B cell (primary cell): ENCODE measurements around the gene ABHD17B.

Experiments used
- EZH2 ChIP-seq: IDR thresholded peaks from 2 replicates; pipeline ENCODE4 v1.6.1; 2012; ENCODE audit warnings: borderline replicate concordance, low read depth, mild to moderate bottlenecking, moderate library complexity, low read length; ENCODE audit not compliant: insufficient read depth, poor library complexity, severe bottlenecking
- TF ChIP-seq, protein P1 (sequence below): fragments of 200-600 bp; IDR thresholded peaks from one replicate; pipeline ENCODE4 v1.8.0; 2022; ENCODE audit warnings: antibody characterized with exemption, mild to moderate bottlenecking

DNA sequence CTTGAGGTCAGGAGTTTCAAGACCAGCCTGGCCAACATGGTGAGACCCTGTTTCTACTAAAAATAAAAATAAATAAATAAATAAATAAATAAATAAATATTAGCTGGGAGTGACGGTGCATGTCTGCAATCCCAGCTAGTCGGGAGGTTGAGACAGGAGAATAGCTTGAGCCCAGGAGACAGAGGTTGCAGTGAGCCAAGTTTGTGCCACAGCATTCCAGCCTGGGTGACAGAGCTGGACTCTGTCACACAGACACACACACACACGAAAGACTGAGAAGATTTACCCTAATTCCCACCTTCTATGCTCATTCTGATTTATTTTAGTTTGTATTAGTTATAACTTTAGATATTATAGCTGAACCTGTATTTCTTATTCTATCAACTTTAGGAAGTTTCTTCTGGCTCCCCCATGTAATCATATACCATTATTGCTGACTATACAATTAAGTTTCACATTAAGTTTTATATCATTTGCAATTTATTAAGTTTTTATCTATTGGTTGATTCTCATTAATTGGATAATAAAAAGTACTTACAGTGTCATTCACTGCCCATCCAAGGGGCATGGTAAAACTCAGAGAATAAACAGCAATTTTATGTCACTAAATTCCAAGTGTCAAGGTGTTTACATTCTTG lies 20.8 kb downstream of the ABHD17B start:
- TF ChIP-seq, protein P1, sequence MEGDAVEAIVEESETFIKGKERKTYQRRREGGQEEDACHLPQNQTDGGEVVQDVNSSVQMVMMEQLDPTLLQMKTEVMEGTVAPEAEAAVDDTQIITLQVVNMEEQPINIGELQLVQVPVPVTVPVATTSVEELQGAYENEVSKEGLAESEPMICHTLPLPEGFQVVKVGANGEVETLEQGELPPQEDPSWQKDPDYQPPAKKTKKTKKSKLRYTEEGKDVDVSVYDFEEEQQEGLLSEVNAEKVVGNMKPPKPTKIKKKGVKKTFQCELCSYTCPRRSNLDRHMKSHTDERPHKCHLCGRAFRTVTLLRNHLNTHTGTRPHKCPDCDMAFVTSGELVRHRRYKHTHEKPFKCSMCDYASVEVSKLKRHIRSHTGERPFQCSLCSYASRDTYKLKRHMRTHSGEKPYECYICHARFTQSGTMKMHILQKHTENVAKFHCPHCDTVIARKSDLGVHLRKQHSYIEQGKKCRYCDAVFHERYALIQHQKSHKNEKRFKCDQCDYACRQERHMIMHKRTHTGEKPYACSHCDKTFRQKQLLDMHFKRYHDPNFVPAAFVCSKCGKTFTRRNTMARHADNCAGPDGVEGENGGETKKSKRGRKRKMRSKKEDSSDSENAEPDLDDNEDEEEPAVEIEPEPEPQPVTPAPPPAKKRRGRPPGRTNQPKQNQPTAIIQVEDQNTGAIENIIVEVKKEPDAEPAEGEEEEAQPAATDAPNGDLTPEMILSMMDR = no peak
- TF ChIP-seq EZH2 = no peak
